Left colon (tissue), 2 donors: ENCODE data around the gene KCNH8. TPM values are rescaled to one million over a fixed set of nuclear protein-coding genes. Genes with fewer than 3 reads are reported as not detected.
"Not testable (repeated sequence)": the region's sequence is repeated elsewhere in the genome, so short reads cannot be mapped to it uniquely, and the experiment has no call there.

ENCODE experiments used
- ATAC-seq: fragments of 200-7000 bp; cut with Tn5 transposase; one replicate; pipeline ENCODE4 v1.9.1; 2020; ENCODE audit warnings: mild to moderate bottlenecking, moderate library complexity
- DNase-seq, 2 donors: peaks; one replicate each; pipeline ENCODE4 v3.0.0-alpha.2; 2020
- intact Hi-C, 2 donors: fragments of 100-400 bp; cut with DNase I in 1 of 2; cut with micrococcal nuclease in 1 of 2; formaldehyde crosslinking; loops; one replicate each; pipeline versions ENCODE4 v1.11.2 to v1.14.0; 2022; cut with DNase I, micrococcal nuclease
- total RNA-seq, 2 donors: library from RNA; stranded (reverse); fragmentation: NEBNext Ultra II Directional; extraction: Animal tissue kit (Norgen Biotek cat#: 25700); gene quantifications; one replicate each; pipeline ENCODE4 v1.2.1, GENCODE V29; 2021
- donor health status: DM: no; HTN: no; CAD: no.
- donor health status: DM: yes; HTN: yes; CAD: no.

The KCNH8 gene
- total RNA-seq, 2 donors from 2014 or later: 0.92 TPM

GRCh38 chr3:19159966-19160635, 11.8 kb downstream of the KCNH8 start:
- DNase-seq (no peak), ATAC-seq (no peak)
- intact Hi-C loops: no loop called here

- no peak for DNase-seq
- no peak for ATAC-seq
- intact Hi-C loops: no loop called here
Measured at GRCh38 chr3:19165654-19166053, 17.3 kb downstream of the KCNH8 start.

- intact Hi-C loops: no loop called here
- ATAC-seq: no peak
- no peak for DNase-seq
Measured at GRCh38 chr3:19171794-19172193, 23.5 kb downstream of the KCNH8 start.

GRCh38 chr3:19173945-19174344, 25.6 kb downstream of the KCNH8 start:
- ATAC-seq: no peak
- intact Hi-C loops: no loop called here

DNA sequence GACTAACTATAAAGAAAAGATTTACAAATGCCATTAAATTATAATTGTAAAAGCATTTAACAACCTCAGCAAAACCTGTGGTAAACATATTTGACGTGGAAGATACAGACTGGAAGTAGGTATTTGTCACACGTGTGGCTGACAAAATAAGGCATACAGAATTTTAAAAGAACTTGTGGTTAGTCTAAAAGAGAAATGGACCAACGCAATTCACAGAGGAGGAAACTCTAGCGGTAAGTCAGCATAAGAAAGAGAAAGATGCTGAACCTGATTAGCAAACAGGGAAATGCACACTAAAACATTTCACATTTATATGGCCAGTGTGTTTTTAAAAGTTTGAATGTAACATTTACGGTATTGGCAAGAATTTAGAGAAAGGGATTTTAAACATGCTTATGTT, 35.3 kb downstream of the KCNH8 start:
- intact Hi-C loops: no loop called here
- ATAC-seq: no peak
- no peak for DNase-seq

More at GRCh38 chr3:19173945-19174344, 25.6 kb downstream of the KCNH8 start:
- no peak for DNase-seq

GRCh38 chr3:19190126-19190525, 41.8 kb downstream of the KCNH8 start:
- DNase-seq: no peak
- ATAC-seq: no peak
- intact Hi-C loops: no loop called here

- DNase-seq (no peak), ATAC-seq (no peak)
- intact Hi-C loops: no loop called here
Measured at GRCh38 chr3:19190602-19191001, 42.3 kb downstream of the KCNH8 start.

DNA sequence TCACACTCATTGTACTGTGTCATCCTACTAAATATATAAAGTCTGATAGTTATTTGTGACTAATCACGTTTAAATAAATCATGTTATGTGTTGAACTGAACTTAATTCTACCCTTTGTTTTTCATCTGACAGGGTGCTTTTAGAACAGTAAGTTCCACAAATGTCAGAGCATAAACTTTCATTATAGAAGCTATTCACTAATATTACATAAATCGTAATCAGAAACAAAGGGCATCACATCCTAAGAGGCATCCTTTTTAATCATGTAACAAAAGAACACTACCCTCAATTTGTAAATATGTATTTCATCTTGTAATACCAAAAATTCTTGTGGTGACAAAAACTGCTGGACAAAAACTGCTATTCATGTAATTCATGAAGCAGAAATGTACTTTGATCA, 50.8 kb downstream of the KCNH8 start:
- intact Hi-C loops: no loop called here
- DNase-seq (no peak), ATAC-seq (no peak)

GRCh38 chr3:19202303-19202702, 54.0 kb downstream of the KCNH8 start:
- ATAC-seq: no peak
- no peak for DNase-seq
- intact Hi-C loops: no loop called here

- intact Hi-C loops: no loop called here
- ATAC-seq: no peak
- DNase-seq: no peak
Measured at GRCh38 chr3:19202754-19203153, 54.4 kb downstream of the KCNH8 start.

- no peak for DNase-seq
- intact Hi-C loops: no loop called here
- ATAC-seq: no peak
Measured at GRCh38 chr3:19206540-19206939, 58.2 kb downstream of the KCNH8 start.

GRCh38 chr3:19213603-19214220, 65.4 kb downstream of the KCNH8 start:
- no peak for DNase-seq
- intact Hi-C loops: no loop called here
- ATAC-seq: no peak

- DNase-seq (no peak), ATAC-seq (no peak)
- intact Hi-C loops: no loop called here
Measured at GRCh38 chr3:19215427-19215826, 67.1 kb downstream of the KCNH8 start.

- ATAC-seq: no peak
- peak in 1 of 2 donors; percentile 15 for DNase-seq
- intact Hi-C loops: no loop called here
Measured at GRCh38 chr3:19216669-19217337, 68.5 kb downstream of the KCNH8 start.

DNA sequence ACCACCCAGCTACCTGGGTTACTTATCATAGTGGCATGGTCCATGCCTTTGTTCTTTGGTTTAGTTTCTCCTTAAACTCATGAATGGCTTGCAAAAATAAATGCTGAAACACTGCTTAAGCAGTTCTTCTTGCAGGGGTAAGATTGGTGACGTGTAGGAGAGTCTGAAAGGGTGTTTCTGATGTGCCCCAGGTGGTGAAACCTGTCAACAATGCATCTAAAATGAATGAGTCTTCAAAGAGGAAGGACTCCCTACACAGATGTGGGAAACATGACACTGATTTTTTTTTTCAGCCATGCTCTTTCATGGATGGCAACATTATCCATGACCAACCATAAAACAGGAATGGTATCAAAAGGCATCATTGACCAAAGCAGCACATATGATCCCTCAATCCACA, 72.0 kb downstream of the KCNH8 start:
- DNase-seq: no peak
- intact Hi-C loops: no loop called here
- no peak for ATAC-seq

- intact Hi-C loops: no loop called here
- ATAC-seq (no peak), DNase-seq (no peak)
Measured at GRCh38 chr3:19221081-19221480, 72.8 kb downstream of the KCNH8 start.

DNA sequence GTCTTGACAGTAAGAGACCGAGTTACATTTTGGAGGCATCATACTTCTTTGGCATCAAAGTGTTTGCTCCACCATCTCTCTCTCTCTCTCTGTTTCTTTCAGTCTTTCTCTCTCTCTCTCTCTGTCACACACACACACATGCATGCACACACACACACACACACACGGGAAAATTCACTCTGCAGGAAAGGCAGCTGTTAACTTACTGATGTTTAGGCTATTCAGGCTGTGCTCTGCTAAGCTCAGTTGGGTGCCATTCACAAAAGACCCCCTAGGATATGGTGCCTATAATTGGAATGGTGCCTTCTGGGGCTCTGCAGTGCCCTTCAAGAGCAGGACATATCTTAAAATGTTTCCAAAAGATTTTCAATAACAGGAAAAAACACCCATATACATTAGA, 78.2 kb downstream of the KCNH8 start:
- intact Hi-C loops: no loop called here
- no peak for ATAC-seq
- DNase-seq: no peak

DNA sequence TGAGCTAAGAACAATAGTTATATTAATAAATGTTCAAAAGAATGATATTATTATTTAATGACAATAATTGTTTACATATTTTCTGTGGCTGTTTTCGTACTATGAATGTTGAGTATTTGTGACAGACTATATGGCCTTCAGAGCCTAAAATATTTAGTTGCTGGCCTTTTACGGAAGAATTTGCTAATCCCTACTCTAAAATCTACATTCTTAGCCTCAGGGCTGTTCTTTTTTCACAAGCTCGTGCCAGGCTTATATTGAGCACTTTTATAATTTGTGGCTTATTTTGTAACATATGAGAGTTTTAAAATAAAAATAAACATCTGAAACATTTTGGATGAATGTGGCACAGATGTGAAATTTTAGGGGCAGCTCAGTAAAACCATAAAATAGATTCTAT, 79.9 kb downstream of the KCNH8 start:
- no peak for ATAC-seq
- intact Hi-C loops: no loop called here
- no peak for DNase-seq

DNA sequence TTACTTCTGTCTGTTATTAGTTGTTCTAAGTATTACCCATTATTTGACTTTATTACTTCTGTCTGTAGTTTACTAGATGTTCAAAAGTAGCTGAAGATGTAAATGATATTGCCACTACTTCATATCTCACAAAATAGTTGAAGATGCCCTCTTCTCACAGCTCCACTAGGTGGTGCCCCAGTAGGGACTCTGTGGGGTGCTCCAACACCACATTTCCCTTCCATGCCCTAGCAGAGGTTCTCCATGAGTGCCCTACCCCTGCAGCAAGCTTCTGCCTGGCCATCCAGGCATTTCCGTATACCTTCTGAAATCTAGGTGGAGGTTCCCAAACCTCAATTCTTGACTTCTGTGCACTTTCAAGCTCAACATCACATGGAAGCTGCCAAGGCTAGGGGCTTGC, 80.8 kb downstream of the KCNH8 start:
- no peak for ATAC-seq
- intact Hi-C loops: no loop called here
- no peak for DNase-seq

GRCh38 chr3:19229881-19230280, 81.6 kb downstream of the KCNH8 start:
- ATAC-seq, intact Hi-C loops, DNase-seq: not testable (repeated sequence)
